IPS-NIHi7 (cell line): ENCODE data around the gene ADAM10.
"Not testable (repeated sequence)": the region's sequence is repeated elsewhere in the genome, so short reads cannot be mapped to it uniquely, and the experiment has no call there.

Experiments
- DNase-seq: peaks from one replicate; pipeline ENCODE4 v3.0.0; 2012; ENCODE audit warnings: mixed read lengths; ENCODE audit errors: extremely low spot score

Gene ADAM10

DNA sequence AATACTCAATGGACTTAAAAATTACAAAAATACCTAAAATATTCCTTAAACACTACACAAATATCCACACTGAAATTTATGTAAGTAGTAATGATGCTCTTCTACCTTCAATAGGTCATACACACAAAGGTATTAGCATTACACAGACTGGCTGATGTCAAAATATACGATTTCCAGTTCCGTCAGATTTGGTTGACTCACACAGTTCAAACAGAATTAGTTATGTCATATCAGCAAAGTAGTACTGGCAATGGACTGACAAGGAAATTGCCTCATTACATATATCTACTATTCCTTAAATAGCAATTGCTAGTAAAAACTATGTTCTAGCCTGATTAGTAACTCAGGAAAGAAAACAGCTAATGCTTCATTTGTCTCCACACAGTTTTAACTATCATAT lies 70.8 kb downstream of the ADAM10 start:
- DNase-seq, result no peak

DNA sequence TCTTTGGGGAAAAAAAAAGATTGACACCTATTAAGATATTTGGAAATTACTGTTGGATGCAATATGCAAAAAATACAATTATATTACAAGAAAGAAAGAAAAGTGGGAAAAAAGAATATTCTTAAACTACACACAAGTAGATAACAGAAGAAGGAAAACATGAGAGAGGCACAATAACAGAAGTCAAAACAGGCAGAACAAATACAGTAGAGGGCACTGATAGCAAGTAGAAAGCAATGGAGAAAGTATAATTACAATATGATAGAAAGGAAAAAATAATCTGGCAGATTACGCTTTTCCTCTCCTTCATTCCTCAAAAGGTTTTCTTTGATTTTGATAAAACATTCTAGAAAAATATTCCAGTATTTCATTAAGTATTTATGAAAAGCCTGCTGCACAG lies 72.1 kb downstream of the ADAM10 start:
- no peak for DNase-seq

- no peak for DNase-seq
These were observed 72.7 kb downstream of the ADAM10 start for GRCh38 chr15:58676766-58677165.

- no peak for DNase-seq
These were observed 78.3 kb downstream of the ADAM10 start for GRCh38 chr15:58671186-58671585.

DNA sequence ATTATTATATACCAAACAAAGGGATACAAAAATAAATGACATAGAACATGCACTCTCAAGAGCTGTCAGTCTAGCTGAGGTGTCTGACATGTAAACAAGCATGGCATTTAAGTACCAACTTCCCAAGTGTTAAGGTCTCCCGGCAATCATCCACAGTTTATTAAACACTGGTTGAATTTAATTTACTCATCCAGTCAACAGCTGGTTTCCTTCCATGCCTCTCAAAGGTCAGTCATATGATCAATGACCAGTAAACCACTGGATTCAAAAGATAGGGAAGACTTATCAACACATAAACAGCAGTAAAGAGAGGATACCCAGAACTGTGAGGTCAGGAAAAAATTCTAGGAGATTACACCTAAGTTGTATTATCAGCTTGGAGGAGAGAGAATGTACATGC lies 80.4 kb downstream of the ADAM10 start:
- no peak for DNase-seq

- peak; percentile 14 for DNase-seq
These were observed 82.5 kb downstream of the ADAM10 start for GRCh38 chr15:58666957-58667356.

- DNase-seq, result no peak
These were observed 83.8 kb downstream of the ADAM10 start for GRCh38 chr15:58665672-58666071.

GRCh38 chr15:58650102-58650501 lies 99.4 kb downstream of the ADAM10 start:
- no peak for DNase-seq

GRCh38 chr15:58649175-58649574 lies 100.3 kb downstream of the ADAM10 start:
- no peak for DNase-seq

GRCh38 chr15:58643996-58644395 lies 105.5 kb downstream of the ADAM10 start:
- no peak for DNase-seq

DNA sequence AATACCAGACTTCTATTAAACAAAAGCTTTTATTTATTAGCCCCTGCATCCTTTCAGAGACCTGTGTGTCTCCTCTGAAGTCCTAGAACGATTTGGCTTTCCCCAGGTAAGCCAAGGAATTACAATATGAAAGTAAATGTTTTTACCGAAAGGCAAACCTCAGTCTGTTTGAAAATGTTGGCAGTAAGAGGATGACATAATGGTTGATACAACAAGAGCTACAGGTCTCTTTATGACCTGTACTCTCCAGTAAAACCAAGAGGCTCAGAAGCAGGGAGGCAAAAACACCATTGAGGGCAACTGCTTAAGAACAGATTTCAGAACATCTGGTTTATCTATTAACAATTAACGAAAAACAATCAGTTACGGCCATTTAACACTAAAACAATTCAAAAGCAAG lies 107.8 kb downstream of the ADAM10 start:
- DNase-seq, result no peak

DNA sequence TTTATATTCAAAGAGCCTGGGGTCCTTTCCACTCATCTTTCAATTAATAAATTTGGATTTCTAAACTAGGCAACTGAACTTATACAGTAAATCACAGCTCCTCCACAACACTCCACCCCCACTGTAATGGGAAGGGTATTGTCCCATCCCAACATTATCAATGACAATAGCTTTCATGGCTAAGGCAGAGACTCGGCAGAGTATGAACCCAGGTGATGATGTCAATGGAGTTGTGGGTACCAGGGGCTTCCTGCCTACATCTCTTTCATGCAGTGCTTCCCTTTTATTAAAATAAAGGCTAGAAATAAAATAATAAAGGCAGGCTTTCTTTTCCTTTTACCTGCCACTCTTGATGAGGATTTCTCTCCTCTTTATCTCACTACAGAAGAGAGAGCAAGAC lies 109.5 kb downstream of the ADAM10 start:
- no peak for DNase-seq

GRCh38 chr15:58639002-58639756 lies 110.3 kb downstream of the ADAM10 start:
- DNase-seq, result no peak

DNA sequence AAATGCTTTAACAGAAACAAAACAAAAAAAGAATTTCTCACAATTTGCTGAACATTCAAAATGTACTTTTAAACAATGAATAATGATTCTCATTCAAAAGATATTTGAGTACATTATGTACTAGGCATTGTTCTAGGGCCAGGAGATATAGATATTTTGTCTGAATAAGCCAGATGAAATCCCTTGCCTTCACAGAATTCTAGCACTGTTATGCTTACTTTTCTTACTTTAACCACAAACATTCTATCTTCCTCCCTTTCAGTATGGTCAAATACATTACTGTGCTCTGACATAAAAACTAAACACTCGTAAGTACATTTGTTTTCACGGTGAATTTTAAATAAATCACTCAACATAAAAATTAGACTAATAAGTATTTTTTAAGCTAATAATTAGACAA lies 116.7 kb downstream of the ADAM10 start:
- no peak for DNase-seq

DNA sequence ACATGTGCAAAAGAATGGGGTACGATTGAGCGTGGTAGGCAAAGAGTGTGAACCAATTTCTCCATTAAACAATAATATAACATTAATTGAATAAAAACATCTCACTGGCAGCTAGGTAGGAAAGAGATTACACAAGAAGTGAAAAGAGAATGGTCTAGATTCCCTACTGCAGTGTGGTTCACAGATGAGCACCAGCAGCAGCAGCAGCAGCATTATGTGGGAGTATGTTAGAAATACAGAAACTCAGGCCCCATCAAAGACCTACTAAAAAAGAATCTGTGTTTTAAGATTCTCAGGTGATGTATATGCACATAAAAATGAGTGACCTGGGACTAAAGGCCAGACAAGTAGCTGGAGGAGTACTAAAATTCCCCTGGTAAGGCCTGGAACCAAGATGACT lies 118.2 kb downstream of the ADAM10 start:
- DNase-seq, result no peak

DNA sequence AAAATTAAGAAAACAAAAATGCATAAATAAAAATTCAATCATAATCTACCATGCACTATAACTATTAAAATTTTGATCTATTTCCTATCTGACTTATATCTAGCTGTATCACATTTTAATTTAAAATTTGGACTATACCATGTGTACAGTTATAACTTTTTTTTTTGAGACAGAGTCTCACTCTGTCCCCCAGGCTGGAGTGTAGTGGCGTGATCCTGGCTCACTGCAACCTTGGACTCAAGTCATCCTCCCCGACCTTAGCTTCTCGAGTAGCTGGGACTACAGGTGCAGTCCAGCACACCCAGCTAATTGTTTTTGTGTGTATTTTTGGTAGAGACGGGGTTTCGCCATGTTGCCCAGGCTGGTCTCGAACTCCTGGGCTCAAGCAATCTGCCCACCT lies 119.9 kb downstream of the ADAM10 start:
- DNase-seq, result no peak

- no peak for DNase-seq
These were observed 121.1 kb downstream of the ADAM10 start for GRCh38 chr15:58628206-58628947.

- no peak for DNase-seq
These were observed 121.8 kb downstream of the ADAM10 start for GRCh38 chr15:58627701-58628100.

- DNase-seq, result no peak
These were observed 122.5 kb downstream of the ADAM10 start for GRCh38 chr15:58627046-58627445.

GRCh38 chr15:58626378-58626777 lies 123.1 kb downstream of the ADAM10 start:
- no peak for DNase-seq

GRCh38 chr15:58622877-58623276 lies 126.6 kb downstream of the ADAM10 start:
- DNase-seq, result no peak

- DNase-seq, result not testable (repeated sequence)
These were observed 129.2 kb downstream of the ADAM10 start for GRCh38 chr15:58620268-58620667.

DNA sequence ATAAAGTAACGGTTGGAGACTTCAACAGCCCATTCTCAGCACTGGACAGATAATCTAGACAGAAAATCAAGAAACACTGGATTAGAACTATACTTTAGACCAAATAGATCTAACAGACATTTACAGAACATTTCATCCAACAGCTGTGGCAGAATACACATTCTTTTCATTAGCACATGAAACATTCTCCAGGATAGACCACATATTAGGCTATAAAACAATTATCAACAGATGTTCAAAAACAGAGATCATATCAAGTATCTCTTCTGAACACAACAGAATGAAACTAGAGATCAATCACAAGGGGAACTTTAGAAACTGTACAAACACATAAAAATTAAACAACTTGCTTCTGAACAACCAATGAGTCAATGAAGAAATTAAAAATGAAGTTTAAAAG lies 133.3 kb downstream of the ADAM10 start:
- no peak for DNase-seq
